ENCODE data around the gene CFB.
"Not testable (repeated sequence)": the region's sequence is repeated elsewhere in the genome, so short reads cannot be mapped to it uniquely, and the experiment has no call there.

Gene CFB

DNA sequence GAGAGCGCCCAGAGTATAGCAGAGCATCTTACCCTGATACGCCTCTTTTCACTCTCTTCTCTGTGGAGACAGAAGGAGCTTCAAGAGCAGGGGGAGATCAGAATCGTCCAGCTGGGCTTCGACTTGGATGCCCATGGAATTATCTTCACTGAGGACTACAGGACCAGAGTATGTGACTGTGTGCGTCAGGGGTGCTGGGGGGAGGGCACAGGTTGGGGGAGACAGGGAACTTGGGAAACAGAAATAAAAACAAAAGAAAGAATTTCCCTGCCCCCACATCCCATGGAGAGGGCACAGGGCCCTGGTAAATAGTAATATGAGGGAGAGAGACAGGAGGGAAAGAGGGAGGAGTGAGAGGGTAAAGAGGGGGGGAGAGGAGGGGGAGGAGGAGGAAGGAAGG, 32.9 kb downstream of the CFB start:
- Histone ChIP-seq H3K36me3 (ENCODE audit: insufficient read depth, low read length) (no peaks in the 10 kb centered on the region), H4K20me1 (ENCODE audit: insufficient read depth, low read length) (no peaks in the 10 kb centered on the region), H3K4me1 (ENCODE audit: insufficient read depth, low read length, severe bottlenecking) (no peaks in the 10 kb centered on the region), H3K4me2 (ENCODE audit: low read length) (no peak overlapping the region), H3K9me2 (ENCODE audit: low read depth, low read length) (no peaks in the 10 kb centered on the region), H3K9me3 (ENCODE audit: low read length) (no peaks in the 10 kb centered on the region), H3K4me3 (ENCODE audit: low read depth, low read length, poor library complexity, severe bottlenecking) (no peak overlapping the region), H3K27ac (ENCODE audit: low read depth, low read length, poor library complexity, severe bottlenecking) (no peak overlapping the region), H3K9ac (ENCODE audit: low read length) (no peak overlapping the region), H3K27me3 (ENCODE audit: insufficient read depth, low read length) (no peaks in the 10 kb centered on the region), H3K79me2 (ENCODE audit: insufficient read depth, low read length) (no peaks in the 10 kb centered on the region), H3F3A (ENCODE audit: insufficient read depth, low read length) (0 out of 2 replicates have a peak, but pooled peaks cover 5% of the 10 kb centered on the region), H2AFZ (ENCODE audit: low read length) (no peak overlapping the region)
- TF ChIP-seq EZH2 (IDR thresholded peaks at IDR 0.05; ENCODE audit: borderline replicate concordance, low read length), result no peak
- TF ChIP-seq CTCF (IDR thresholded peaks at IDR 0.05; ENCODE audit: low read length), result no peak

DNA sequence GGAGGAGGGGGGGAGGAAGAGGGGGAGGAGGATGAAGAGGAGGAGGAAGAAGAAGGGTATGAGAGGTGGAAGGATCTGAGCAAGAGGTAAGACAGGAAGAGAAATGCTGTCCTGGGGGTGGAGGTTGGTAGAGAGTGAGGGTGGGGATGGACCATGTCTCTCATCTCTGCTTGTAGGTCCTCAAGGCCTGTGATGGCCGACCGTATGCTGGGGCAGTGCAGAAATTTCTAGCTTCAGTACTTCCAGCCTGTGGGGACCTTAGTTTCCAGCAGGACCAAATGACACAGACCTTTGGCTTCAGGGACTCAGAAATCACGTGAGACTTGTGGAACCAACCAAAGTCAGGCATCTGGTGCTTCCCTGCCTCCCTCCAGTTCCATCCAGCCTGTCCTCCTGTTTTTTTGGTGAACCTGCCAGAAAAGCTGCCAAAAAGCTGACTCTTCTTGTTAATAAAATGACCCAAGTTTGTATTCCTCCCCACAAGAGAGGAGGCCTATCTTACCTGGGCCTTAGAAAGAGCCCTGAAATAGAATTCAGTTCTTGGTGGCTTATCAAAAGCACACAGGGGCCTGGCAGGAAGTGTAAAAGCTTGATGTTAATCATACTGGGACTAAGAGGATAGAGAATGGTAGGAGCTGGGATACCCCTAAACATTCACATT, 33.5 kb downstream of the CFB start:
- Histone ChIP-seq H3K4me3 (ENCODE audit: low read depth, low read length, poor library complexity, severe bottlenecking) (no peak overlapping the region), H3K9me2 (ENCODE audit: low read depth, low read length) (no peaks in the 10 kb centered on the region), H3K4me1 (ENCODE audit: insufficient read depth, low read length, severe bottlenecking) (no peaks in the 10 kb centered on the region), H3K9ac (ENCODE audit: low read length) (no peak overlapping the region), H3F3A (ENCODE audit: insufficient read depth, low read length) (0 out of 2 replicates have a peak, but pooled peaks cover 2% of the 10 kb centered on the region), H2AFZ (ENCODE audit: low read length) (no peak overlapping the region), H3K36me3 (ENCODE audit: insufficient read depth, low read length) (no peaks in the 10 kb centered on the region), H3K79me2 (ENCODE audit: insufficient read depth, low read length) (no peaks in the 10 kb centered on the region), H4K20me1 (ENCODE audit: insufficient read depth, low read length) (no peaks in the 10 kb centered on the region), H3K9me3 (ENCODE audit: low read length) (no peaks in the 10 kb centered on the region), H3K27ac (ENCODE audit: low read depth, low read length, poor library complexity, severe bottlenecking) (no peak overlapping the region), H3K4me2 (ENCODE audit: low read length) (no peak overlapping the region), H3K27me3 (ENCODE audit: insufficient read depth, low read length) (no peaks in the 10 kb centered on the region)
- TF ChIP-seq CTCF (IDR thresholded peaks at IDR 0.05; ENCODE audit: low read length) (no peak), EZH2 (IDR thresholded peaks at IDR 0.05; ENCODE audit: borderline replicate concordance, low read length) (no peak)

DNA sequence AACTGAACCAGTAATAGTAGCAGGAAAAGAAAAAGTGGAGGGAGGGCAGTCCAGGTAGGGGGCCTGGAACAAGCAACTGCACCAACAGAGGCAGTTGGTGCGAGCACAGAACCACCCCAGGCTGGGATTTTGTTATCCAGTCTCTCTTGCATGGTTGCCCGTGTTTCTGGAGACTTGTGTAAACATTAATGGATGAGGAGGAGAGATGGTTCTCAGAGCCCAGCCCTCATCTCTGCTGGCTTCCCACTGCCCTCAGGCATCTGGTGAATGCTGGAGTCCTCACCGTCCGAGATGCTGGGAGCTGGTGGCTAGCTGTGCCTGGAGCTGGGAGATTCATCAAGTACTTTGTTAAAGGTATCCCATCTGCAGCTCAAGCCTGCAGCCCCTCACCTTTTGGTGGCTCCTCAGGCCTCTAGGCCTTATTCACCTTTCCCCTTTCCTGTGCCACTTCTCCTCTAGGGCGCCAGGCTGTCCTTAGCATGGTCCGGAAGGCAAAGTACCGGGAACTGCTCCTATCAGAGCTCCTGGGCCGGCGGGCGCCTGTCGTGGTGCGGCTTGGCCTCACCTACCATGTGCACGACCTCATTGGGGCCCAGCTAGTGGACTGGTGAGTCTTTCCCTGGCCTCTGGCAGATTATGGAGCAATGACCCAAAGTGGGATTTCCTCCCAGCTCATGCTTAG, 34.4 kb downstream of the CFB start:
- not testable (repeated sequence) for H3K27me3 ChIP-seq (ENCODE audit: insufficient read depth, low read length); H4K20me1 ChIP-seq (ENCODE audit: insufficient read depth, low read length); H3F3A ChIP-seq (ENCODE audit: insufficient read depth, low read length); H3K36me3 ChIP-seq (ENCODE audit: insufficient read depth, low read length); H3K4me3 ChIP-seq (ENCODE audit: low read depth, low read length, poor library complexity, severe bottlenecking); H3K27ac ChIP-seq (ENCODE audit: low read depth, low read length, poor library complexity, severe bottlenecking); H2AFZ ChIP-seq (ENCODE audit: low read length); H3K4me2 ChIP-seq (ENCODE audit: low read length); H3K79me2 ChIP-seq (ENCODE audit: insufficient read depth, low read length); H3K9me3 ChIP-seq (ENCODE audit: low read length); H3K9me2 ChIP-seq (ENCODE audit: low read depth, low read length); H3K4me1 ChIP-seq (ENCODE audit: insufficient read depth, low read length, severe bottlenecking); H3K9ac ChIP-seq (ENCODE audit: low read length)

- not testable (repeated sequence) for H3K36me3 ChIP-seq (ENCODE audit: insufficient read depth, low read length); H2AFZ ChIP-seq (ENCODE audit: low read length); H3K4me2 ChIP-seq (ENCODE audit: low read length); H4K20me1 ChIP-seq (ENCODE audit: insufficient read depth, low read length); H3K4me3 ChIP-seq (ENCODE audit: low read depth, low read length, poor library complexity, severe bottlenecking); H3K79me2 ChIP-seq (ENCODE audit: insufficient read depth, low read length); H3K9ac ChIP-seq (ENCODE audit: low read length); H3F3A ChIP-seq (ENCODE audit: insufficient read depth, low read length); H3K9me2 ChIP-seq (ENCODE audit: low read depth, low read length); H3K27ac ChIP-seq (ENCODE audit: low read depth, low read length, poor library complexity, severe bottlenecking); H3K4me1 ChIP-seq (ENCODE audit: insufficient read depth, low read length, severe bottlenecking); H3K27me3 ChIP-seq (ENCODE audit: insufficient read depth, low read length); H3K9me3 ChIP-seq (ENCODE audit: low read length)
Measured at GRCh38 chr6:31980998-31981397, 35.1 kb downstream of the CFB start.

GRCh38 chr6:31981744-31982143, 35.8 kb downstream of the CFB start, which contains the start of gene C4A:
Gene C4A (plus strand): TSS chr6:31982057. CDS start chr6:31982108, 51 bp downstream.
- H3K27ac ChIP-seq (ENCODE audit: low read depth, low read length, poor library complexity, severe bottlenecking); H3K79me2 ChIP-seq (ENCODE audit: insufficient read depth, low read length); H3K4me2 ChIP-seq (ENCODE audit: low read length); H4K20me1 ChIP-seq (ENCODE audit: insufficient read depth, low read length); H3K9me3 ChIP-seq (ENCODE audit: low read length); H3K4me3 ChIP-seq (ENCODE audit: low read depth, low read length, poor library complexity, severe bottlenecking); H3K27me3 ChIP-seq (ENCODE audit: insufficient read depth, low read length); H3F3A ChIP-seq (ENCODE audit: insufficient read depth, low read length); H3K36me3 ChIP-seq (ENCODE audit: insufficient read depth, low read length); H2AFZ ChIP-seq (ENCODE audit: low read length); H3K4me1 ChIP-seq (ENCODE audit: insufficient read depth, low read length, severe bottlenecking); H3K9ac ChIP-seq (ENCODE audit: low read length); H3K9me2 ChIP-seq (ENCODE audit: low read depth, low read length): not testable (repeated sequence)

DNA sequence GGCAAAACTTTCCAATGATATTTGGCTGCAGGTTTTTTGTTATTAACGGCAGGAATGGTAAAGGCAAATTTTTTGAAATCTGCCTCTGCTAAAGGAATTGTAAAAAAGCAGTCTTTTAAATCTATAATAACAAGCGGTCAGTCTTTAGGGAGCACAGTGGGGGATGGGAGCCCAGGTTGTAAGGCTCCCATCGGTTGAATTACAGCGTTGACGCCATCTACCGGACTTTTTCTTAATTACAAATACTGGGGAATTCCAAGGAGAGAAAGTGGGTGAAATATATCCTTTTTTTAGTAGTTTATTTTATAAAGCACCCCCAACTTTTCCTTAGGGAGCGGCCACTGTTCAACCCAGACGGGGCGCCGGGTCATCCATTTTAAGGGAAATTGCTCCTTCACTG, 43.5 kb downstream of the CFB start:
- not testable (repeated sequence) for H3K4me1 ChIP-seq (ENCODE audit: insufficient read depth, low read length, severe bottlenecking); H3F3A ChIP-seq (ENCODE audit: insufficient read depth, low read length)

More for the DNA sequence above, 43.5 kb downstream of the CFB start:
- H3K9me3 ChIP-seq (ENCODE audit: low read length); H3K9me2 ChIP-seq (ENCODE audit: low read depth, low read length); H3K27me3 ChIP-seq (ENCODE audit: insufficient read depth, low read length); H3K4me3 ChIP-seq (ENCODE audit: low read depth, low read length, poor library complexity, severe bottlenecking); H2AFZ ChIP-seq (ENCODE audit: low read length); H3K27ac ChIP-seq (ENCODE audit: low read depth, low read length, poor library complexity, severe bottlenecking); H3K9ac ChIP-seq (ENCODE audit: low read length); H3K4me2 ChIP-seq (ENCODE audit: low read length); H4K20me1 ChIP-seq (ENCODE audit: insufficient read depth, low read length); H3K36me3 ChIP-seq (ENCODE audit: insufficient read depth, low read length); H3K79me2 ChIP-seq (ENCODE audit: insufficient read depth, low read length): not testable (repeated sequence)
